Measurements from ENCODE around the gene FCAMR.

DNA sequence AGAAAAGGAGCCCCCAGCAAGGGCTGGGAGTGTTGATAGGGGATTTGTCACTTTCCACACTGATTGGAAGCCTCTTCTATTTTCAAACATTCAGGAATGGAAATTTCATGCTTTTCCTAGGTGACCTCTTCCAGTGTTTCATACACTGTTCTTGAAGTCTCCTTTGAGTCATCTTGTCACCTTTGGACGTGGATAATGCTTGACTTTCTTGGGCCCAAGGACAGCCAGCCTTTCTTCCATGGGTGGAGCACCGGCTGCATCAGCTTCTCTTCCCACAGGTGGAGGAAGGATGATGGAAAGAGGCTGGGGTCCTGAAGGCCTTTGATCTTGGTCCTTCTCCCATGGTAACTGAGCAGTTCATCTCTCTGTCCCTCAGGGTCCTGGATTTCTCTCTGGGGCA is 12.1 kb downstream of the FCAMR start:
- TF ChIP-seq CTCF (IDR thresholded peaks at IDR 0.05) (no peak), POLR2A (IDR thresholded peaks at IDR 0.05) (no peak), POLR2AphosphoS5 (IDR thresholded peaks at IDR 0.05) (no peak)
